Measurements from ENCODE around the gene FNTB. TPM values are rescaled to one million over a fixed set of nuclear protein-coding genes. Genes with fewer than 3 reads are reported as not detected.
"Not testable (repeated sequence)": the region's sequence is repeated elsewhere in the genome, so short reads cannot be mapped to it uniquely, and the experiment has no call there.

The FNTB gene
- total and polyA plus RNA-seq, 3 experiments from 2014 or later: 8.3 to 14.8 (median 14.3) TPM

DNA sequence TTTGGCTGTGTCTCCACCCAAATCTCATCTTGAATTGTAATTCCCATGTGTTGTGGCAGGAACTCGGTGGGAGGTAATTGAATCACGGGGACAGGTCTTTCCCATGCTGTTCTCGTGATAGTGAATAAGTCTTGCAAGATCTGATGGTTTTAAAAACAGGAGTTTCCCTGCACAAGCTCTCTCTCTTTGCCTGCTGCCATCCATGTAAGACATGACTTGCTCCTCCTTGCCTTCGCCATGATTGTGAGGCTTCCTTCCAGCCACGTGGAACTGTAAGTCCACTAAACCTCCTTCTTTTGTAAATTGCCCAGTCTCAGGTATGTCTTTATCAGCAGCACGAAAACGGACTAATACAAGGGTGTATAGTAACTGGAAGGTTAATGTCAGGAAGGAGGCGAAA, 101.1 kb downstream of the FNTB start:
- Mint-ChIP-seq H3K4me1 (peaks cover 60 to 87% (median 78%) of the 10 kb centered on the region in 3 donors), H3K27ac (peak overlapping the region in 1 of 8 donors; percentile 74), H3K36me3 (peaks cover 42 to 91% (median 46%) of the 10 kb centered on the region in 3 donors)
- CTCF ChIA-PET; H3K27me3 ChIP-seq (ENCODE audit: insufficient read depth, low read length, poor library complexity, severe bottlenecking); H3K27ac ChIP-seq (ENCODE audit: low read depth, low read length); DNase-seq; H3K4me3 Mint-ChIP-seq; H3K4me3 ChIP-seq (ENCODE audit: low read length); H3K9me3 ChIP-seq (ENCODE audit: low read length); POLR2A ChIA-PET; H3K27me3 Mint-ChIP-seq; H3K9me3 Mint-ChIP-seq: not testable (repeated sequence)
- H3K36me3 ChIP-seq (ENCODE audit: insufficient read depth, low read length): peaks cover 65% of the 10 kb centered on the region
- peaks cover 21% of the 10 kb centered on the region for H3K4me1 ChIP-seq (ENCODE audit: insufficient read depth, low read length)

DNA sequence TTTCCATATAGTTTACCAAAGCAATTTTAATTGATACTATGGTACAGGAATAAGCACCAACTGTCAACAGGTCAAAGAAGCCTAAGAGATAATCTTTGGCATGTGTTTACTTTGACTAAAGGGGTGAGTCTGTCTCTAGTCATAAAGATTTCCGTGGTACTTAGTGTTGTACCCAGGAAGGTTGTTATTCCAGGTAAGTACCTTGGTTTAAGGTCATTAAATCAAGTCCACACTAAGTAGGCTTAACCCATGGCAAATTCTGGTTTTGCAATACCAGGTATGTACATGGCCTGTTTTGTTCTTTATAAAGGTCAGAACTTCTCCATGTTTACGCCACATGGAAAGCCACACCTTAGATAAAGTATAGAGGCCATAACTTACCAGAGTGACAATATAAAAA, 105.7 kb downstream of the FNTB start:
- H3K27ac Mint-ChIP-seq: peak overlapping the region in 3 of 8 donors; percentile 17 to 27 (median 23)
- H3K9me3 ChIP-seq (ENCODE audit: low read length): no peaks in the 10 kb centered on the region
- peaks cover 55% of the 10 kb centered on the region for H3K4me1 ChIP-seq (ENCODE audit: insufficient read depth, low read length)
- H3K27me3 Mint-ChIP-seq: no peaks in the 10 kb centered on the region
- H3K27ac ChIP-seq (ENCODE audit: low read depth, low read length): no peak overlapping the region
- H3K27me3 ChIP-seq (ENCODE audit: insufficient read depth, low read length, poor library complexity, severe bottlenecking): no peaks in the 10 kb centered on the region
- CTCF ChIA-PET: no interaction called here
- no peak overlapping the region for H3K4me3 ChIP-seq (ENCODE audit: low read length)
- H3K4me1 Mint-ChIP-seq: peaks cover 72 to 88% (median 77%) of the 10 kb centered on the region in 3 donors
- POLR2A ChIA-PET: no interaction called here
- DNase-seq: no peak
- peaks cover 60% of the 10 kb centered on the region for H3K36me3 ChIP-seq (ENCODE audit: insufficient read depth, low read length)
- peaks cover 0 to 4% (median 0%) of the 10 kb centered on the region in 5 donors for H3K9me3 Mint-ChIP-seq
- peaks cover 22 to 92% (median 38%) of the 10 kb centered on the region in 3 donors for H3K36me3 Mint-ChIP-seq
- no peak overlapping the region for H3K4me3 Mint-ChIP-seq

DNA sequence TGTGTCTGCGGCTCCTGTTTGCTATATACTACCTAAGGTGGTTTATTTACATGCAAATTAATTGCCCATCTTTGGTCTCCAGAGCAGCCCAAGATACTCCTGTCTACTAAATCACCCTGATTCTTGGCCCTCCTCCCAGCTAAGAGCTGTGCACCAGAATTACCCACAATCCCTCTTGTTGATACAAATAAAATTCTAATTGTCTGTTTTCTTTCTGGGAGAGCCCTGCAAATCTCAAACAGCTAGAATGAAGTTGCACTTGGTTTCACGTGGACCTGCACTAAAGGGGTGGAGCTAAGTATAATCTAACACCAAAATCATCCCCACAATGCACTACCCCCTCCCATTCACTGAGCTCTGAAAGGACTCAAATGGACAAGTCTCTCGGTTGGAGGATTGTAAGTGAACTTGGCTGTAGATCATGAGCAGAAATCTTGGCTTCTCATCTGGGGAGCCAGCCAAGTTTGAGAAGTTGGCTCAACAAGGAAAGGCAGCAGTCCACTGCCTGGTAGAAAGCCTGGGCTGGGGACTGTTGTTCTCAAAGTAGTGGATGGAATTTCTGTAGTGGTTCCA, 109.0 kb downstream of the FNTB start:
- Histone ChIP-seq H3K27me3 (ENCODE audit: insufficient read depth, low read length, poor library complexity, severe bottlenecking) (no peaks in the 10 kb centered on the region), H3K4me1 (ENCODE audit: insufficient read depth, low read length) (peaks cover 83% of the 10 kb centered on the region), H3K27ac (ENCODE audit: low read depth, low read length) (no peak overlapping the region), H3K9me3 (ENCODE audit: low read length) (no peaks in the 10 kb centered on the region), H3K4me3 (ENCODE audit: low read length) (peak overlapping the region; percentile 16), H3K36me3 (ENCODE audit: insufficient read depth, low read length) (peaks cover 32% of the 10 kb centered on the region)
- Mint-ChIP-seq H3K9me3 (no peaks in the 10 kb centered on the region), H3K4me3 (peak overlapping the region; percentile 11 to 64 (median 52)), H3K4me1 (peaks cover 86 to 93% (median 88%) of the 10 kb centered on the region in 3 donors), H3K27ac (peak overlapping the region in 7 of 8 donors; percentile 70 to 86 (median 81)), H3K27me3 (no peaks in the 10 kb centered on the region), H3K36me3 (peaks cover 4 to 86% (median 26%) of the 10 kb centered on the region in 3 donors)
- no peak for DNase-seq
- ChIA-PET CTCF (interaction anchor here (2.3 kb wide), 1 partner anchor 10 kb away, joined by 7 read pairs; no protein-coding TSS in a partner anchor), POLR2A (no interaction called here)

DNA sequence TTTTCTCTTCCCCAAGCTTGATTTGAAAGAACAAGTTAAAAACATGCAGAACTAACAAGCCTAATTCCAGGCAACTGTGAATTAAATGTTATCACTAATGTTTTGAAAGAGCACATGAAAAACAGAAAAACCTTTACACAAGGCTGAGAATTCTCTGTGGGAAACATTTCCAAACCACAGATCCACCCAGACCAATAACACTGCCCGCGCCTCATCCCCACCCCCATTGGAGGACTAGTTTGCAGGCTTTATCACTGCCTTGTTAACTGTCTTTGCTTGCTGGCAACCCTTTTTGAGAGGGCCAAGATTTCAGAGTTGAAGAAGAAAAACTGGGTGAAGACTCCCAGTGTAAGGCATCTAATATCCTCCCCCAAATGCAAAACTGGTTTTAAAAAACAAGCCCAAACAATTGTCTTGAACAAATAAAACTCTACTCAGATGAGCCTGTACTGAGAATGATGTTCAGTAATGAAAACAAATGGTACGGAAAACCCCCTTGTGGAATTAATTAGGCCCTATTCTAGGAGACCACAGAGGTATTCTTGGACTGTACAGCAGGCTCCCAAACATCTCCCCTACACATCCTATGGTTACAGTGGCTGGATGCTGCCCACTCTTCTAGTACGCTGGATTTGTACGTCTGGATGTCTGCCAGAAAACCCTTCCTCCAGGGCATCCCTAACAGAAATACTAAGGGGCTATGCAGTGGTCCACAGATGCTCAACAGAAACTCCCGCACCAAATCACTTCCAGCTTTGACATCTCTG, 109.8 kb downstream of the FNTB start:
- DNase-seq: no peak
- Histone ChIP-seq H3K36me3 (ENCODE audit: insufficient read depth, low read length) (peaks cover 24% of the 10 kb centered on the region), H3K4me1 (ENCODE audit: insufficient read depth, low read length) (peaks cover 80% of the 10 kb centered on the region), H3K9me3 (ENCODE audit: low read length) (no peaks in the 10 kb centered on the region), H3K27me3 (ENCODE audit: insufficient read depth, low read length, poor library complexity, severe bottlenecking) (no peaks in the 10 kb centered on the region), H3K27ac (ENCODE audit: low read depth, low read length) (no peak overlapping the region), H3K4me3 (ENCODE audit: low read length) (peak overlapping the region; percentile 16)
- ChIA-PET CTCF (interaction anchor here (2.5 kb wide), 1 partner anchor 20 kb away, joined by 6 read pairs; no protein-coding TSS in a partner anchor), POLR2A (no interaction called here)
- peaks cover 86 to 92% (median 87%) of the 10 kb centered on the region in 3 donors for H3K4me1 Mint-ChIP-seq
- no peaks in the 10 kb centered on the region for H3K9me3 Mint-ChIP-seq
- peak overlapping the region in 7 of 8 donors; percentile 33 to 86 (median 81) for H3K27ac Mint-ChIP-seq
- H3K4me3 Mint-ChIP-seq: peak overlapping the region in 6 of 7 donors; percentile 43 to 64 (median 57)
- H3K36me3 Mint-ChIP-seq: peaks cover 2 to 85% (median 23%) of the 10 kb centered on the region in 3 donors
- H3K27me3 Mint-ChIP-seq: no peaks in the 10 kb centered on the region

DNA sequence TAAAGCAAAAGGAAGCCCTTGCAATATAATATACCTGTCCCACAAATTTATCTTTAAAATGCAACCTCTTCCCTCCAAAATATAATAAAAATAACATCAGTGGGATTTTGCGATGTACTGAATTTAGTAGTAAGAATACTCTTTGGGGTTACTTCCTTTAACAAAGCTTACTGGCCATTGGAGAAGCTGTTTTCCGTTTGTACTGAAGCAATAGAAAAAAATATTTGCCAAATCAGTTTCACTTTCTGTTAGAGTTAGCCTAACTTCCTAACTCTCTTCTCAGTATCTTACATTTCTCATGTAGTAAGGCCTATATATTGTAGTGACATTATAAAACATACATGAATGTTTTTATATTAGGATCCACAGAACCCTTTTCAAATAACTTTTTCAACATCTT, 111.9 kb downstream of the FNTB start:
- ChIA-PET CTCF (interaction anchor here (1.0 to 2.5 kb wide), 2 partner anchors 22 to 313 kb away, joined by 3 to 6 read pairs; partner anchors contain the start of gene FUT8), POLR2A (interaction anchor here (1.1 kb wide), 1 partner anchor 112 kb away, joined by 6 read pairs; the partner anchor contains the start of gene FNTB)
- H3K36me3 Mint-ChIP-seq: peaks cover 0 to 71% (median 16%) of the 10 kb centered on the region in 3 donors

DNA sequence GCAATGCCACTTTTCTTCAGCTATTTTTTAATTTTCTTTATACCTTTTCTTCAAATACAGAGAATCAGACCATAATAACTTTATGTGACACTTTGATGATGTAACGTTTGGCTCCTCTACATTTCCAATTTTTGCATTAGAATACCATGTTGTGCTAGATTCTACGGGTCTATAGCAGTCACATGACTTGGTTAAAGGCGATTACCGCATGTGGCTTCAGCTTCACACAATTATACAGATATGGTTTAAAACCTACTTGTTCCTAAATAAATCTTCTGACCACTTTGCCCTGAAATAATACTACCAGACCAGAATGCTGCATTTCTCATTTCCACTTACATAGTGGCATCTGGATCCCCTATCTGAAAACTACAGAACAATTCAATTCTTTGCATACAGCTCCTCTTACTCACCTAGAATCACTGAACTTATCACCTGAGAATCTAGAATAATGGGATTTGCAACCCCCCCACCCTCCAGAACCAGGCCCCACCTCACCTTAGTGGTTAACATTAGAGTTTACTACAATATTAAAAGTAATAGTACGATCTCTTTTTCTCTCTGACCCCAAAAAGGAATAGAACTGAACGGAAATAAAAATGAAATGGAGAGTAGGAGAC, 114.3 kb downstream of the FNTB start:
- Mint-ChIP-seq H3K4me3 (peak overlapping the region; percentile 86 to 96 (median 94)), H3K27ac (peak overlapping the region; percentile 86 to 99 (median 94)), H3K4me1 (peaks cover 53 to 63% (median 61%) of the 10 kb centered on the region in 3 donors), H3K36me3 (peaks cover 0 to 46% (median 6%) of the 10 kb centered on the region in 3 donors), H3K27me3 (peaks cover 3 to 4% of the 10 kb centered on the region in 2 donors), H3K9me3 (no peaks in the 10 kb centered on the region)
- DNase-seq: peak in 3 of 5 donors; percentile 6 to 29 (median 18)
- no peaks in the 10 kb centered on the region for H3K9me3 ChIP-seq (ENCODE audit: low read length)
- H3K27me3 ChIP-seq (ENCODE audit: insufficient read depth, low read length, poor library complexity, severe bottlenecking): no peaks in the 10 kb centered on the region
- peak overlapping the region; percentile 90 for H3K27ac ChIP-seq (ENCODE audit: low read depth, low read length)
- H3K4me1 ChIP-seq (ENCODE audit: insufficient read depth, low read length): peaks cover 53% of the 10 kb centered on the region
- ChIA-PET CTCF (no interaction called here), POLR2A (interaction anchor here (1.0 kb wide), 1 partner anchor 311 kb away, joined by 4 read pairs; no protein-coding TSS in a partner anchor)
- peak overlapping the region; percentile 75 for H3K4me3 ChIP-seq (ENCODE audit: low read length)
- H3K36me3 ChIP-seq (ENCODE audit: insufficient read depth, low read length): no peaks in the 10 kb centered on the region

More for the DNA sequence above, 111.9 kb downstream of the FNTB start:
- peak overlapping the region; percentile 74 to 87 (median 81) for H3K4me3 Mint-ChIP-seq
- no peaks in the 10 kb centered on the region for H3K9me3 Mint-ChIP-seq
- Histone ChIP-seq H3K27me3 (ENCODE audit: insufficient read depth, low read length, poor library complexity, severe bottlenecking) (no peaks in the 10 kb centered on the region), H3K4me1 (ENCODE audit: insufficient read depth, low read length) (peaks cover 74% of the 10 kb centered on the region), H3K36me3 (ENCODE audit: insufficient read depth, low read length) (peaks cover 4% of the 10 kb centered on the region), H3K9me3 (ENCODE audit: low read length) (no peaks in the 10 kb centered on the region), H3K4me3 (ENCODE audit: low read length) (peak overlapping the region; percentile 35), H3K27ac (ENCODE audit: low read depth, low read length) (no peak overlapping the region)
- H3K27me3 Mint-ChIP-seq: peaks cover 0 to 3% of the 10 kb centered on the region in 2 donors
- H3K4me1 Mint-ChIP-seq: peaks cover 78 to 86% (median 85%) of the 10 kb centered on the region in 3 donors
- DNase-seq: peak in 2 of 5 donors; percentile 55
- peak overlapping the region; percentile 44 to 98 (median 88) for H3K27ac Mint-ChIP-seq

DNA sequence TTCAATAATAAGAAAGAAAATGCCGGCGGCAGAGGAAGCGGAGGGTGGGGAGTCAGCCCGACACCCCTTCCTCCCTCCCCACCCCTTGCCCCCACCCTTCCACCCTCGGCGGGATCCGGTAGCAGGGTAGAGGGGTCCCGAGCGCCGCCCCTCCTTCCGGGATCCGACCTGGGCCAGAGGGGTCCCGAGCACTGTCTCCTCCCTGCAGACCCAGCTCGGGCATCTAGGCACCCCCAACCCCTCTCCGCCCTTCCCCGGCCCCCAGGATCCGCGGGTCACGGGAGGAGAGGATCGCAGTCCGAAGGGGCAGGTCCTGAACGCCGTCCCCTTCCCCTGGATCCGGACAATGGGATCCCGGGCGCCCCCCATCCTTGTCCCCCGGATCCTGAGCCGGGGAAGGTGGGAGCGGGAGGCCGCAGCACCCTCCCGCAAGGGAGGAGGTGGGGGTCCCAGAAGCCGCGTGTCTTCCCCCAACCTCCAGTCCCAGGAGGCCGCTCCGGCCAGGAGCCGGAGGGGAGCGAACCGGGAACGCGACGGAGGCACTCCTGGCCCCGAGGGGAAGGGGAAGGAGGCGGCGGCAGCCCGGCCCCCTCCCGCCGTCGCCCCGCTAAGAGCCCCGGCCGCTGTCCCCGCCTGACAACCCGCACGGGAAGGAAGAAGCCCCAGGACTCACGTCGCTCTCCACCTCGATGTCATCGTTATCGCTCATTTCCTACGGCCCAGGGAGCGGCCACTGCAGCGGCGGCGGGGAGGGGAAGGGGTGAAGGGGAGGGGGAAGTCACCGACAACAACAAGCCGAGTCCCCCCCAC, 115.1 kb downstream of the FNTB start:
- peak overlapping the region; percentile 90 for H3K27ac ChIP-seq (ENCODE audit: low read depth, low read length)
- ChIA-PET CTCF (interaction anchor here (1.0 kb wide), 1 partner anchor 23 kb away, joined by 3 read pairs; no protein-coding TSS in a partner anchor), POLR2A (interaction anchor here (1.0 to 1.3 kb wide), 2 partner anchors 115 to 310 kb away, joined by 4 to 10 read pairs; partner anchors contain the start of gene FNTB)
- no peaks in the 10 kb centered on the region for H3K36me3 ChIP-seq (ENCODE audit: insufficient read depth, low read length)
- H3K9me3 ChIP-seq (ENCODE audit: low read length): no peaks in the 10 kb centered on the region
- H3K4me1 ChIP-seq (ENCODE audit: insufficient read depth, low read length): peaks cover 45% of the 10 kb centered on the region
- H3K27me3 ChIP-seq (ENCODE audit: insufficient read depth, low read length, poor library complexity, severe bottlenecking): no peaks in the 10 kb centered on the region
- peak overlapping the region; percentile 68 for H3K4me3 ChIP-seq (ENCODE audit: low read length)
- Mint-ChIP-seq H3K9me3 (no peaks in the 10 kb centered on the region), H3K36me3 (peaks cover 0 to 38% (median 4%) of the 10 kb centered on the region in 3 donors), H3K4me3 (peak overlapping the region; percentile 87 to 96 (median 94)), H3K27me3 (peaks cover 3 to 4% of the 10 kb centered on the region in 2 donors), H3K27ac (peak overlapping the region; percentile 90 to 99 (median 95)), H3K4me1 (peaks cover 45 to 55% (median 53%) of the 10 kb centered on the region in 3 donors)
- DNase-seq: peak; percentile 31 to 73 (median 44)

All from CD8-positive, alpha-beta memory T cell (primary cell).